NB4 (cell line): ENCODE measurements around the gene STC2.

Experiments
- DNase-seq: peaks from one replicate; pipeline ENCODE4 v3.0.0; 2010; ENCODE audit warnings: low read depth
- H3K4me3 ChIP-seq: one replicate; pipeline ENCODE4 v1.5.1; 2011; ENCODE audit warnings: mild to moderate bottlenecking, low read depth, low read length, moderate library complexity
- CTCF ChIP-seq: IDR thresholded peaks from one replicate; pipeline ENCODE4 v1.5.1; 2012; ENCODE audit warnings: low read depth, low read length
- MYC ChIP-seq: IDR thresholded peaks from 2 replicates; pipeline ENCODE4 v1.6.1; 2011; ENCODE audit warnings: low read depth, low read length
- POLR2A ChIP-seq: IDR thresholded peaks from 2 replicates; pipeline ENCODE4 v1.6.1; 2011; ENCODE audit warnings: mild to moderate bottlenecking; ENCODE audit not compliant: insufficient read length; ENCODE audit errors: extremely low read depth
- TF ChIP-seq, protein P1 (sequence below): IDR thresholded peaks from 2 replicates; pipeline ENCODE4 v1.6.1; 2011; ENCODE audit warnings: low read depth, low read length

Gene STC2

GRCh38 chr5:173308226-173308625, 20.0 kb downstream of the STC2 start:
- no peak for DNase-seq
- TF ChIP-seq MYC (no peak), POLR2A (no peak), CTCF (no peak)
- TF ChIP-seq, protein P1, sequence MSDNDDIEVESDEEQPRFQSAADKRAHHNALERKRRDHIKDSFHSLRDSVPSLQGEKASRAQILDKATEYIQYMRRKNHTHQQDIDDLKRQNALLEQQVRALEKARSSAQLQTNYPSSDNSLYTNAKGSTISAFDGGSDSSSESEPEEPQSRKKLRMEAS = no peak
- H3K4me3 ChIP-seq = no peak overlapping the region

- no peak overlapping the region for H3K4me3 ChIP-seq
- DNase-seq = no peak
- TF ChIP-seq POLR2A (no peak), CTCF (no peak), MYC (no peak)
- TF ChIP-seq, protein P1 = no peak
Measured at GRCh38 chr5:173307695-173308094, 20.5 kb downstream of the STC2 start.

GRCh38 chr5:173306695-173307094, 21.5 kb downstream of the STC2 start:
- TF ChIP-seq MYC = no peak
- TF ChIP-seq POLR2A = no peak
- TF ChIP-seq CTCF = no peak
- TF ChIP-seq, protein P1 = no peak

DNA sequence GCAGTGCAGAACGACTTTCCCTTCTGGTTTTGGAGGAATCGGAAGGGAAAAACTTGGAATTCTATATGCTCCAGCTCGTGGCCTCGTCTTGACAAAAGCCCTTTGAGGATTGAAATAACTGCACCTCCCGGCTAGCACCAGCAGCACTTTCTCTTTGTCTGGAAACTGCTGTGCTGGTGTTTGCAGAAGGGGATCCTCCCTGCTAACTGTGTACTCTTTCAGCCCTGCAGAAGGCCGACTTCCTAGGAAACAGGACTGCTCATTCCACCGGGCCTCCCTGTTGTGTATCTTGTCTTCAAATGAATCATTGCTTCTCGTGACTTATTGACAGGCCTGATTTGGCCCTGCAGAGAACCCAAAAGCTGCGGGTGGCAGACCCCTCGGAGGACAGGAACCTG, 23.6 kb downstream of the STC2 start:
- H3K4me3 ChIP-seq = no peak overlapping the region
- no peak for DNase-seq
- TF ChIP-seq, protein P1 = no peak

More at GRCh38 chr5:173306695-173307094, 21.5 kb downstream of the STC2 start:
- DNase-seq = no peak
- H3K4me3 ChIP-seq = no peak overlapping the region

DNA sequence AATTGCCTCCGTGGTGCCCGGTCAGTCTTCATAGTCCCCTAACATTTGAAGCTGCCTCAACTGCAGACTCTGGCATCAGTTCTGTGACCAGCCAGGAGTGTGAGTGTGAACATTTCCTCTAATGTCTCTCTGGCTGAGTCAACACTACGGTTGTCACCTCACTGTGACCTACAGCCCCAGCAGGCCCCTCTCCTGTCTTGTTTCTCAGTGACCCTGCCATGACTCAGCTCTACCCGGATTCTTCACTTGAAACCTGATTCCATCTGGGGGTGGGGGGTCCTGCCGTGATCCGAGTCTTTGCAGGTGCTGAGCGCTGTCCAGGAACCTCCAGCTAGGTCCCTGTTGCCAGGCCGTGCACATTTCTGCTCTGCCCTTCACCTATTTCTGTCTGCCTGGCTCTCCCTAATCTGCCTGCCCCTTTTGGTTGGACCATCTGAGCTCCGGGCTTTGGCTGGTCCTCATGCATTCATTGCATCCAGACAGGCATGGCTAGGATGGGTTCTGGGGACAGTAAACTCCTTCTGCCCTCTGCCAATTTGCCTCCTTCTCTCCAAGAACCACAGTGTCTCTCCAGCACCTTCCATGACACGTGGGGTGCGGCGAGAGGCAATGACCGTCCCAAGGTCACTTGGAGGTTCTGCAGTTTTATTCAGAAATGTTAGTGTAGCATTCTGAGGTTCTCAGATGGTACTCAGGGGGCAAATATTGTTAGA, 24.2 kb downstream of the STC2 start:
- TF ChIP-seq CTCF (no peak), POLR2A (no peak), MYC (no peak)
- TF ChIP-seq, protein P1 = no peak
- no peak overlapping the region for H3K4me3 ChIP-seq
- no peak for DNase-seq

DNA sequence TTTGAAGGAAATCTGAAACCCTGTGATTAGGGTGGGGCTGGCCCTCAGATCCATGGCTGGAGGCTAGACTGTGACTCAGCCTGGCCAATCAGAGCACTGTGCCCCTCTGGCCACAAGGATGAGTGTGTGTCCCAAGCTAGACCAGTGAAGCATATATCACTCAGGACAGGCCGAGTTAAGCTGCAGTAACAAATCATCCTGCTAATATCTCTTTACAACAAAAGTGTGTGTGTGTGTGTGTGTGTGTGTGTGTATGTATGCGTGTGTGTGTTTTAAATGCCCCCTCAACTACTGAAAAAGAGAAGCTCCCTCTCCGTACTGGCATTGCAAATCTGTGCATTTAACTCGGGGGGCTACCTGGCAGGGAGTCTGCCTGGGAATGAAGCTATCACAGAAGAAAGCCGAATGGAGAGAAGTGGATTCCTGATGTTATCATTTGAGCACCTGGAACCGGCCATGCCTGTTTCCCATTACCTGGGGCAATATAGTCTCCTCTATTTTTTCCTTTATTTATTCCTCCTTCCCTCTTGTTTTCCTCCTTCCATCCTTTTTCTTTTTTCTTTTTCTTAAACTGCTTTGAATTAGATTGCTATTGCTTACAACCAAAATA, 25.6 kb downstream of the STC2 start:
- TF ChIP-seq, protein P1 = no peak
- no peak for TF ChIP-seq MYC
- no peak for TF ChIP-seq CTCF
- no peak for TF ChIP-seq POLR2A
- no peak overlapping the region for H3K4me3 ChIP-seq
- no peak for DNase-seq
